Suprapubic skin (tissue), 4 donors: ENCODE data around the gene NRP2.

ENCODE experiments used
- EP300 ChIP-seq: sonication (generic); formaldehyde crosslinking; IDR thresholded peaks from one replicate; pipeline ENCODE4 v1.6.1; 2017; ENCODE audit warnings: antibody characterized with exemption
- POLR2AphosphoS5 ChIP-seq, 3 donors: sonication (generic); formaldehyde crosslinking; IDR thresholded peaks; one replicate each; pipeline ENCODE4 v1.6.1; 2017; ENCODE audit warnings: antibody characterized with exemption in 3 of 3
- TF ChIP-seq, protein P1 (sequence below), 2 donors: fragments of 200-600 bp in 1 of 2; fragments of 450-650 bp in 1 of 2; sonication (generic) in 1 of 2; IDR thresholded peaks; one replicate each; pipeline ENCODE4 v1.5.1; 2016 to 2019; ENCODE audit warnings: antibody characterized with exemption in 2 of 2, mild to moderate bottlenecking in 1 of 2, moderate library complexity in 1 of 2

DNA sequence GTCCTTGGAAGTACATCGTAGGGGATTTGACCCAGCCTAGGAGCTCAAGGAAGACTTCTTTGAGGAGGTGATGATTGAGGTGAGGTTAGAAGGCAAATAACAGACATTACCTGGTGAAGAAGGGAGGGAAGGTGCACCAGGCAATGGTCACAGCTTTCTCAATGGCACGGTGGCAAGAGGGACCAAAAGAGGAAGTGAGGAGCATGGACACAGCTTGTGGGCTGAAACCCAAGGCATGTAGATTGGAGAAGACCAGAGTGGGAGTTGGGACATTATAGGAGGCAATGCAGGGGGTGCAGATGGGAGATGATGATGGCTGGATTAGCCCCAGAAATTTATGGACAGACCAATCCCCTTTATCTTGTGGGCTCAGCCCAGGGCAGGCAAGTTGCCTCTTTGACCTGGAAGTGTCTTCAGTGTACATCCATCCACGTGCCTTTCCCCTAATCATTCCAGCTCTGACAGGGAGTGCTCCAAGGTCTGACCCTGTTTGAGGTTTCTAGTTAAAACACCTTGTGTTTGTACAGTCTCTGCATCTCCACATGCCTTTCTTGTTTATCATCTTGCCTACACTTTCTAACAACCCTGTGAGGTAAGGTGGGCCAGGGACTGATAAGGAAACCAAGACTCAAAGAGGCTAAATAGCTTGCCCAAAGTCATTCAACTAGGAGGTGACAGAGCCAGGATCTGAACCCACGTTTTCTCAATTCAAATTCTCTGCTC, 59.1 kb downstream of the NRP2 start:
- TF ChIP-seq EP300 = no peak
- TF ChIP-seq, protein P1, sequence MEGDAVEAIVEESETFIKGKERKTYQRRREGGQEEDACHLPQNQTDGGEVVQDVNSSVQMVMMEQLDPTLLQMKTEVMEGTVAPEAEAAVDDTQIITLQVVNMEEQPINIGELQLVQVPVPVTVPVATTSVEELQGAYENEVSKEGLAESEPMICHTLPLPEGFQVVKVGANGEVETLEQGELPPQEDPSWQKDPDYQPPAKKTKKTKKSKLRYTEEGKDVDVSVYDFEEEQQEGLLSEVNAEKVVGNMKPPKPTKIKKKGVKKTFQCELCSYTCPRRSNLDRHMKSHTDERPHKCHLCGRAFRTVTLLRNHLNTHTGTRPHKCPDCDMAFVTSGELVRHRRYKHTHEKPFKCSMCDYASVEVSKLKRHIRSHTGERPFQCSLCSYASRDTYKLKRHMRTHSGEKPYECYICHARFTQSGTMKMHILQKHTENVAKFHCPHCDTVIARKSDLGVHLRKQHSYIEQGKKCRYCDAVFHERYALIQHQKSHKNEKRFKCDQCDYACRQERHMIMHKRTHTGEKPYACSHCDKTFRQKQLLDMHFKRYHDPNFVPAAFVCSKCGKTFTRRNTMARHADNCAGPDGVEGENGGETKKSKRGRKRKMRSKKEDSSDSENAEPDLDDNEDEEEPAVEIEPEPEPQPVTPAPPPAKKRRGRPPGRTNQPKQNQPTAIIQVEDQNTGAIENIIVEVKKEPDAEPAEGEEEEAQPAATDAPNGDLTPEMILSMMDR (IDR thresholded peaks at IDR 0.05) = no peak
- TF ChIP-seq POLR2AphosphoS5 (IDR thresholded peaks at IDR 0.05) = no peak
